D341Med (cell line): ENCODE results near the gene PLS3.
"Not testable (repeated sequence)": the region's sequence is repeated elsewhere in the genome, so short reads cannot be mapped to it uniquely, and the experiment has no call there.

Experiments
- DNase-seq: peaks from one replicate; pipeline ENCODE4 v3.0.0; 2012; ENCODE audit warnings: low spot score

The PLS3 gene, protein sequence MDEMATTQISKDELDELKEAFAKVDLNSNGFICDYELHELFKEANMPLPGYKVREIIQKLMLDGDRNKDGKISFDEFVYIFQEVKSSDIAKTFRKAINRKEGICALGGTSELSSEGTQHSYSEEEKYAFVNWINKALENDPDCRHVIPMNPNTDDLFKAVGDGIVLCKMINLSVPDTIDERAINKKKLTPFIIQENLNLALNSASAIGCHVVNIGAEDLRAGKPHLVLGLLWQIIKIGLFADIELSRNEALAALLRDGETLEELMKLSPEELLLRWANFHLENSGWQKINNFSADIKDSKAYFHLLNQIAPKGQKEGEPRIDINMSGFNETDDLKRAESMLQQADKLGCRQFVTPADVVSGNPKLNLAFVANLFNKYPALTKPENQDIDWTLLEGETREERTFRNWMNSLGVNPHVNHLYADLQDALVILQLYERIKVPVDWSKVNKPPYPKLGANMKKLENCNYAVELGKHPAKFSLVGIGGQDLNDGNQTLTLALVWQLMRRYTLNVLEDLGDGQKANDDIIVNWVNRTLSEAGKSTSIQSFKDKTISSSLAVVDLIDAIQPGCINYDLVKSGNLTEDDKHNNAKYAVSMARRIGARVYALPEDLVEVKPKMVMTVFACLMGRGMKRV

DNA sequence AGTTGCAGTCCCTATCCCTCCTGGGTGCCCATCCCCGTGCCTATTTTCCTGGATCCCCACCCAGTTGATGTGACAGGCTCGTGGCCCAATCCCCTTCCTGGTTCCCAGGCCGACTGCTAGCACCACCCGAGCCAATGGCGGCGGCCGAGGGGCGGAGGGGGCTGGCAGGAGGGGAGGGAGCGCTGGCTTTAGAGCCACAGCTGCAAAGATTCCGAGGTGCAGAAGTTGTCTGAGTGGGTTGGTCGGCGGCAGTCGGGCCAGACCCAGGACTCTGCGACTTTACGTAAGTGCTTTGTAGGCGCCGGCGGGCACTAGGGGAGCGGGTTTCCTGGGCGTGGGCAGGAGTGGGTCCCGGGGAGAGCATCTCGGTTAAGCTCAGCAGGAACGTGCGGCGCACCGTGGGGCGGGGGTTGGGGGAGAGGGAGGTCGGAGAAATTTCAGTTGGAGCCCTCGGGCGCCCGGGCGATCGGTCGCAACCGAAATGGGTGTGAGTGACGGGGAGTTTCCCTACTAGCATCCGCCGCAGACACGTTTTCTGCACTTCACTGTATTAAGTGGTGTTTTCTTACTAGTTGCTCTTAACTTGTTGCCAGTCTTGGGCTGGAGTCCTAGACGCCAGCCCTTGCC, at the start of gene PLS3:
Gene PLS3 (plus strand): TSS at position 197 of the 627 bp plus-strand sequence. CDS start 49,077 bp downstream, outside the sequence.
- DNase-seq: peak; percentile 14

- no peak for DNase-seq
Measured at GRCh38 chrX:115518113-115518512, 42.9 kb upstream of the PLS3 start.

DNA sequence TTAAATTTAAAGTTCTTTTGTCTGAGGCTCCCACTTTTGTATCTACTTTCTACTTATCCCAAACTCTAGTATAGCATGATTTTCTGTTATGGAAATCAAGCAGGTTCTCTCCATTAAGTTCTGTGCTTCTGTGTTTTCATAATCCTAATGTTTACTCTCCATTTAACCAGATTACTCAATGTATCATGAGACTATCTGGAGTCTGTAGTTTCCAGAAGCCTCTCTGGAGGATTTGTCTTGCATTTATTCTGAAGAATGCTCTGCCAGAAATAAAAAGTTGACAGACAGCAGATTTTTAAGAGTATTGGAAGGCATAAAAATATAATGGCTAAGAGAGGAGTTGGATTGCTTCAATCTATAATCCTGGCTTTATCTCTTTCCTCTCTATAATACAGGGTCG, 39.2 kb upstream of the PLS3 start:
- no peak for DNase-seq

- DNase-seq: no peak
Measured at GRCh38 chrX:115522952-115523351, 38.0 kb upstream of the PLS3 start.

DNA sequence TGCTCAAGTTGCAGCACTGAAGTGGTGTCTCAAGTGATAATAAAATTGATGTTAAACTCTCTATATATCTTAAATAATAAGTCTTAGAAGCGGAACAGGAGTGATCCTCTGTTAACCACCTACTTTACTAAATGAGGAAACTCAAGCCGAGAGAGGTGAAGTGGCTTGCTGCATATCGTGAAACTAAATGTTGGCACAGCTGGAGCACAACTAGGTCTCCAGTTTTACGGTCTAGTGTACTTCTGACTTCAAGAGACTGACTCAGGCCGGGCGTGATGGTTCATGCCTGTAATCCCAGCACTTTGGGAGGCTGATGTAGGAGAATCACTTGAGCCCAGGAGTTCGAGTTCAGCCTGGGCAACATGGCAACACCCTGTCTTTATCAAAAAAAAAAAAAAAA, 35.5 kb upstream of the PLS3 start:
- no peak for DNase-seq

DNA sequence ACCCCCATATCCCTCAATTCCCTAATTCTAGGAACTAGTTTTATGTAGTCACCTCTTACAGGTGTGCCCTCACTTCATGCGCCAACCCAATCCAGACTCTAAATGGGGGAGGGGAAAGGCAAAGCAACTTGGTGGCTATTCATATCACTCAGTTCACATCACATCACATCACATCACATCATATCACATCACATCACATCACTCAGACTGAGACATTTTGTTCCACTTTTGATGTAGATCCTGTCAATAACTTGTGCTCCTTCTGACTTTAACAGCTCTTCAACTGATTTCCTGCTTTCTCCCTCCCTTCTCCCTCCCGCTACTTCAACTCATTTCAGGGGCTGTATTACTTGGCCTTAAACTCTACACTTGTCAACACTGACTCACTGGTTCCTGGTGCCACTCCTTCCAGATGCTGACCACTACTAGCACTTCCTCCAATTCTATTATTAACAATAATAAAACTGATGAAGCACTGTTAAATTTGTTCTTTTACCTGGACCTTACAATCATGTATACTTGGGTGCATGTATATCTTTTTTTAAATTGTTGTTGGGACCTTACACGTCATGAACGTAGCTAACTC, 29.1 kb upstream of the PLS3 start:
- DNase-seq: no peak

DNA sequence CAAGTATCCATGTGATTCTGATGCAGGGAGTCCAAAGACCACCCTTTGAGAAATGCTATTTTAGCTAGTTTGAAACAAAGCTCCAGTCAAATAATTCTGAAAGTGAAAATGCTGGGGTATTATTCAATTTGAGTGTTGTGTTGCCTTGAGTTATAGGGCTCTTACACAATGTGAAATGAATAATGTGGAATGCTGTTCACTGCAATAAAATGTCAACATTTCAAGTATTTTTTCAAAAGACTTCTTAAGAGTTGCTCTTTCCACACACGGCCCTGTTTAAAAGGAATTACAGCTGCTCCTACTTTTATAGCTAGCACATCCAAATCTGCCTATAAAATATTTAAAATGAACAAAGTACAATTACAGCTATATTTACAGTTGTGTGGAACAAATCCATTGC, 27.5 kb upstream of the PLS3 start:
- no peak for DNase-seq

GRCh38 chrX:115534383-115534782, 26.6 kb upstream of the PLS3 start:
- no peak for DNase-seq

DNA sequence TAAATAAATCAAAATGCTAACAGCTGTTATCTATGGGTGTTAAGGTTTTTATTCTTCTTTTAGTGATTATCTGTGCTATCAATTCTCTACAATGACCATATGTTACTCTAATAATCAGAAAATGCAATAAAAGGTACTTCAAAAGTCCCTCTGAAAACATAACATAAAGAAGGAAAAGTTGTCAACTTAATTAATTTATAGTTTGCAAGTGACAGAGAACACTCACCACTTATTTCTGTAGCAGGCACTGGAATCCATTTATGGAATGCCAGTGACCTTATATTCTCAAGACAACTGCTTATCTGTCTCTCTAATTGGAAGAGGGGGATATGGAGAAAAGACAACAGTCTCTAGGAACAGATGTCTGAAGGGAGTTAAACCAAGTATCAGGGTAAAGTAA, 25.6 kb upstream of the PLS3 start:
- DNase-seq: no peak

- DNase-seq: no peak
Measured at GRCh38 chrX:115535844-115536243, 25.1 kb upstream of the PLS3 start.

DNA sequence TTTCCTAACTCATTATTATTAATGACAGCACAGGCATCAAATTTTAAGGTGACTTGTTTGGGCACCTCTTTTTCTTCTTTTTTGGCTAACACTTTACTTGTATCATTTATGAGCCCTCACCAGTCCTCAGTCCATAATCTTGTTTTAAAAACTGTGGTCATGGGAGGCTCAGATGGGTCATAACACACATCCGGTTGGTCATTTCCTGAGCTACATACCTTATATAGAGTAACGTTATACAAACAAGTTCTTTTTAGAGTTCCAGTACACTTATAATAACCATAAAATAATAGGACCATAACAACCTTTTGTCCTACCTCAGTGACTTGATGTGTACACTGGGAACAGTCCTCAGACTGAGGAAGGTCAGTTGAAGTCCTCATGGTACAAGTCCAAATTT, 21.1 kb upstream of the PLS3 start:
- DNase-seq: no peak

DNA sequence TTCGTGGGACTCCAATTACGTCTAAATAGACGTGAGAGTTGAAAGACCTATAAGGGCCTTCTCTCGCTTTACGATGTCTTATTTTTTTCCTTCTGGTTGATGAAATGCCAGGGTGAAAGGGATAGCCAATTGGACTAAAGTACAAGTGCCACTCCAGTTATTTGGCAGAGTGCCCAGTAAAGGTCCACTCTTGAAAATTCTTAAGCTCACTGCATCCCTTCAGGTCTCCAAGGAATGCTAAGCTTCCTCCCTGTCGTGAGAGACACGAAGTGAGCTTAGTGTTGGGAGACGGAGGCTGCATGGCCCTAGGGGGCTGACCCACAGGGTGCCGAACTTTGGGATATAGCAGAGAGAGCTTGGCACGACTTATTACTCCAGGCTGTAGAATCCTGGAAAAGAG, 19.9 kb upstream of the PLS3 start:
- DNase-seq: not testable (repeated sequence)

- no peak for DNase-seq
Measured at GRCh38 chrX:115547448-115547847, 13.5 kb upstream of the PLS3 start.

- DNase-seq: no peak
Measured at GRCh38 chrX:115549008-115549407, 12.0 kb upstream of the PLS3 start.

DNA sequence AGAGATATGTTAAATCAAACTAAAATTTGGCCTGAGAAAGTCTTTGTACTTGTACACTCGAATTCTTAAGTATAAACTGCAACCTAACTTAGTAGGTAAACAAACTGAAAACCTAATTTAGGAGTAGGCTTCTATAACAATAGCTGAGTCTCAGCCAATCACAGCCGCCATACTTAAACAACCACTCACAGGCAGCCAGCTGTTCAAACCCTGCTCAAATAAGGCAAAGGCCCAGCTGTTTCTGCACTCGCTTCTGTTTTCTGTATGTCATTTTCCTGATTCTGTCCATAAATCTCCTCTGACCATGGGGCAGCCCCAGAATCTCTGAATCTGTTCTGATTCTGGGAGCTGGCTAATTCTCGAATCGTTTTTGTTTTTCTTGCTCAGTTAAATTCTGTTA, 7.8 kb upstream of the PLS3 start:
- no peak for DNase-seq

- DNase-seq: no peak
Measured at GRCh38 chrX:115559672-115560071, 1.3 kb upstream of the PLS3 start.

GRCh38 chrX:115560211-115560977, 580 bp upstream of the PLS3 start:
- peak; percentile 2 for DNase-seq

GRCh38 chrX:115561605-115562479, 868 bp downstream of the PLS3 start:
- DNase-seq: peak; percentile 19

DNA sequence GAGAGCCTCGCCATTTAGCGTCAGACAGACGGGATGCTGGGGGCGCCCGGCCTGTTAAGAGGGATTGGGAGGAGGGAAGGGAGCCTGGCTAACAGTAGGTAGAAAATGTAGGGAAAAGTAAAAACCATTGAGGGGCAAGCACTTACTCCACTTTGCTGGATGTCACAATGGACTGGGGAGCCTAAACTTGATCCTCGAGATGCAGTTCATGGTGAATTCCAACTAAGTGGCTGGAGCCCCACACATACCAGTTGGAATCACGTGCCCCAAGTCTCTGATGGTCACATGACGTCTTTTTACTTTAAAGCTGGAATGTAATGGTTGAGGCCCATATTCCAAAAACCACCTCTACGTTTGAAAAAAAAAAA, 1.5 kb downstream of the PLS3 start:
- DNase-seq: no peak

GRCh38 chrX:115563633-115564162, 2.7 kb downstream of the PLS3 start:
- DNase-seq: no peak

DNA sequence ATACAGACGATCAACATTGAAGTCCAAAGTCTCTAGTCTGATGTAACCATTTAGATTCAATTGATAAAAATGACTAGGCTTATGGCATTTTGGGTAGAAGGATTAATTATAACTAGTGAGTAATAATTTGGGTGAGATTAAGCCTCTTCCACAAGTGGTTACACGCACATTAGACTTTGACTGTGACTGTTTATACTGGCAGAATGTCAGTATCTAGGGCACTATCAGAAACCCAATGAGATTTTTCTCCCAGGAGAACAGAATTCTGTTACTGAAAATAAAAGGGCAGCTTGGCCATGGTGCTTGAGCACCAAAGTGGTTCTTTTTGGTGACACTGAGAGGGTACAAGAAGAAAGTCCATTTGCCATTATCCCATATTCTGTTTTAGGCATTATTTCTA, 3.3 kb downstream of the PLS3 start:
- DNase-seq: no peak
